Mononuclear cell (primary cell): Measurements from ENCODE around the gene NOD2. TPM values are rescaled to one million over a fixed set of nuclear protein-coding genes. Genes with fewer than 3 reads are reported as not detected.

Experiments used
- H3K27me3 ChIP-seq: 2 replicates; pipeline ENCODE4 v1.6.0; 2011; ENCODE audit warnings: low read length, control low read depth; ENCODE audit not compliant: insufficient read depth
- H3K4me1 ChIP-seq: 2 replicates; pipeline ENCODE4 v1.5.1; 2011; ENCODE audit warnings: mild to moderate bottlenecking, low read length, control low read depth; ENCODE audit not compliant: insufficient read depth
- H3K4me3 ChIP-seq: 2 replicates; pipeline ENCODE4 v1.5.1; 2011; ENCODE audit warnings: mild to moderate bottlenecking, low read length, moderate library complexity
- H3K9me3 ChIP-seq: 2 replicates; pipeline ENCODE4 v1.5.1; 2011; ENCODE audit warnings: low read depth, mild to moderate bottlenecking, control low read depth, low read length
- total RNA-seq: library from RNA; depleted of rRNA; stranded (reverse); fragments of >200 nt; gene quantifications from one replicate; pipeline ENCODE4 v1.2.3, GENCODE V29; 2012

The NOD2 gene
- total RNA-seq, 1 donor, result 21.6 TPM

- Histone ChIP-seq H3K4me3 (peak overlapping the region; percentile 77), H3K27me3 (no peaks in the 10 kb centered on the region), H3K4me1 (peaks cover 70% of the 10 kb centered on the region)
Observed at GRCh38 chr16:50679266-50679665, 14.1 kb upstream of the NOD2 start.

GRCh38 chr16:50679676-50680555 is 13.5 kb upstream of the NOD2 start:
- no peaks in the 10 kb centered on the region for H3K9me3 ChIP-seq
- H3K4me1 ChIP-seq, result peaks cover 77% of the 10 kb centered on the region
- H3K4me3 ChIP-seq, result peak overlapping the region; percentile 77
- H3K27me3 ChIP-seq, result no peaks in the 10 kb centered on the region

More at GRCh38 chr16:50679266-50679665, 14.1 kb upstream of the NOD2 start:
- H3K9me3 ChIP-seq, result no peaks in the 10 kb centered on the region

GRCh38 chr16:50680556-50680893 is 12.9 kb upstream of the NOD2 start:
- Histone ChIP-seq H3K4me1 (peaks cover 83% of the 10 kb centered on the region), H3K27me3 (no peaks in the 10 kb centered on the region), H3K4me3 (peak overlapping the region; percentile 77), H3K9me3 (no peaks in the 10 kb centered on the region)

GRCh38 chr16:50681021-50681885 is 12.2 kb upstream of the NOD2 start, which contains the start of gene SNX20:
TSS of gene SNX20 (minus strand) at chr16:50681312. CDS start at chr16:50677526, 3,786 bp downstream.
- H3K4me1 ChIP-seq, result peaks cover 90% of the 10 kb centered on the region
- H3K27me3 ChIP-seq, result no peaks in the 10 kb centered on the region
- peak within 1 kb of the TSS; percentile 77 for H3K4me3 ChIP-seq
- no peaks in the 10 kb centered on the region for H3K9me3 ChIP-seq

- H3K4me3 ChIP-seq, result no peak overlapping the region
- peaks cover 91% of the 10 kb centered on the region for H3K4me1 ChIP-seq
- no peaks in the 10 kb centered on the region for H3K9me3 ChIP-seq
- H3K27me3 ChIP-seq, result no peaks in the 10 kb centered on the region
Observed at GRCh38 chr16:50683689-50684374, 9.6 kb upstream of the NOD2 start.

GRCh38 chr16:50684823-50685461 is 8.5 kb upstream of the NOD2 start:
- Histone ChIP-seq H3K27me3 (no peaks in the 10 kb centered on the region), H3K4me3 (no peak overlapping the region)

GRCh38 chr16:50685462-50686063 is 7.8 kb upstream of the NOD2 start:
- Histone ChIP-seq H3K4me3 (no peak overlapping the region), H3K27me3 (no peaks in the 10 kb centered on the region), H3K4me1 (peaks cover 73% of the 10 kb centered on the region), H3K9me3 (no peaks in the 10 kb centered on the region)

More at GRCh38 chr16:50684823-50685461, 8.5 kb upstream of the NOD2 start:
- Histone ChIP-seq H3K4me1 (peaks cover 80% of the 10 kb centered on the region), H3K9me3 (no peaks in the 10 kb centered on the region)

- Histone ChIP-seq H3K4me3 (no peak overlapping the region), H3K4me1 (peaks cover 59% of the 10 kb centered on the region), H3K9me3 (no peaks in the 10 kb centered on the region), H3K27me3 (no peaks in the 10 kb centered on the region)
Observed at GRCh38 chr16:50688083-50688482, 5.3 kb upstream of the NOD2 start.

- H3K4me3 ChIP-seq, result no peak overlapping the region
- H3K4me1 ChIP-seq, result peaks cover 56% of the 10 kb centered on the region
- no peaks in the 10 kb centered on the region for H3K9me3 ChIP-seq
- no peaks in the 10 kb centered on the region for H3K27me3 ChIP-seq
Observed at GRCh38 chr16:50688867-50689266, 4.5 kb upstream of the NOD2 start.

- Histone ChIP-seq H3K27me3 (no peaks in the 10 kb centered on the region), H3K9me3 (no peaks in the 10 kb centered on the region), H3K4me1 (peaks cover 56% of the 10 kb centered on the region), H3K4me3 (no peak overlapping the region)
Observed at GRCh38 chr16:50690177-50690576, 3.2 kb upstream of the NOD2 start.

- H3K4me3 ChIP-seq, result no peak overlapping the region
- H3K4me1 ChIP-seq, result peaks cover 54% of the 10 kb centered on the region
- no peaks in the 10 kb centered on the region for H3K27me3 ChIP-seq
- H3K9me3 ChIP-seq, result no peaks in the 10 kb centered on the region
Observed at GRCh38 chr16:50692644-50692998, 785 bp upstream of the NOD2 start.

- Histone ChIP-seq H3K4me1 (peaks cover 63% of the 10 kb centered on the region), H3K27me3 (no peaks in the 10 kb centered on the region), H3K9me3 (no peaks in the 10 kb centered on the region), H3K4me3 (peak overlapping the region; percentile 68)
Observed at GRCh38 chr16:50694206-50694605, 800 bp downstream of the NOD2 start.

- peak overlapping the region; percentile 68 for H3K4me3 ChIP-seq
- no peaks in the 10 kb centered on the region for H3K9me3 ChIP-seq
- H3K27me3 ChIP-seq, result no peaks in the 10 kb centered on the region
- H3K4me1 ChIP-seq, result peaks cover 74% of the 10 kb centered on the region
Observed at GRCh38 chr16:50695017-50696000, 1.9 kb downstream of the NOD2 start.
